ENCODE data around the gene ANAPC13.

Gene ANAPC13

GRCh38 chr3:134449951-134450350 lies 35.8 kb downstream of the ANAPC13 start:
- H3K27ac Mint-ChIP-seq = no peak overlapping the region
- ATAC-seq (no peak), DNase-seq (no peak)
- peaks cover 8% of the 10 kb centered on the region for H3K9me3 Mint-ChIP-seq
- H3K27me3 Mint-ChIP-seq = peaks cover 20% of the 10 kb centered on the region
- H3K4me1 Mint-ChIP-seq = no peaks in the 10 kb centered on the region
- no peaks in the 10 kb centered on the region for H3K36me3 Mint-ChIP-seq (ENCODE audit: low read depth)
- H3K4me3 Mint-ChIP-seq = no peak overlapping the region

- Mint-ChIP-seq H3K4me1 (no peaks in the 10 kb centered on the region), H3K27ac (no peak overlapping the region), H3K9me3 (peaks cover 8% of the 10 kb centered on the region), H3K4me3 (no peak overlapping the region), H3K36me3 (ENCODE audit: low read depth) (no peaks in the 10 kb centered on the region), H3K27me3 (peaks cover 22% of the 10 kb centered on the region)
- DNase-seq (no peak), ATAC-seq (no peak)
These were observed 36.5 kb downstream of the ANAPC13 start for GRCh38 chr3:134449277-134449676.

GRCh38 chr3:134448664-134449063 lies 37.1 kb downstream of the ANAPC13 start:
- Mint-ChIP-seq H3K27me3 (peaks cover 21% of the 10 kb centered on the region), H3K9me3 (peaks cover 8% of the 10 kb centered on the region), H3K4me3 (no peak overlapping the region), H3K27ac (no peak overlapping the region), H3K4me1 (no peaks in the 10 kb centered on the region), H3K36me3 (ENCODE audit: low read depth) (no peaks in the 10 kb centered on the region)
- ATAC-seq (no peak), DNase-seq (no peak)

GRCh38 chr3:134447351-134447750 lies 38.4 kb downstream of the ANAPC13 start:
- H3K9me3 Mint-ChIP-seq = peaks cover 8% of the 10 kb centered on the region
- peaks cover 18% of the 10 kb centered on the region for H3K27me3 Mint-ChIP-seq
- DNase-seq (no peak), ATAC-seq (no peak)
- no peaks in the 10 kb centered on the region for H3K36me3 Mint-ChIP-seq (ENCODE audit: low read depth)
- H3K4me1 Mint-ChIP-seq = no peaks in the 10 kb centered on the region
- no peak overlapping the region for H3K4me3 Mint-ChIP-seq
- no peak overlapping the region for H3K27ac Mint-ChIP-seq

- no peaks in the 10 kb centered on the region for H3K36me3 Mint-ChIP-seq (ENCODE audit: low read depth)
- ATAC-seq (no peak), DNase-seq (no peak)
- H3K27me3 Mint-ChIP-seq = peaks cover 18% of the 10 kb centered on the region
- no peak overlapping the region for H3K4me3 Mint-ChIP-seq
- H3K4me1 Mint-ChIP-seq = no peaks in the 10 kb centered on the region
- H3K9me3 Mint-ChIP-seq = peaks cover 8% of the 10 kb centered on the region
- no peak overlapping the region for H3K27ac Mint-ChIP-seq
These were observed 39.0 kb downstream of the ANAPC13 start for GRCh38 chr3:134446800-134447199.

- Mint-ChIP-seq H3K27me3 (peaks cover 20% of the 10 kb centered on the region), H3K4me3 (no peak overlapping the region), H3K9me3 (peaks cover 8% of the 10 kb centered on the region), H3K27ac (no peak overlapping the region), H3K4me1 (no peaks in the 10 kb centered on the region), H3K36me3 (ENCODE audit: low read depth) (no peaks in the 10 kb centered on the region)
- no peak for DNase-seq
- ATAC-seq = no peak
These were observed 40.1 kb downstream of the ANAPC13 start for GRCh38 chr3:134445636-134446035.

- ATAC-seq = no peak
- Mint-ChIP-seq H3K36me3 (ENCODE audit: low read depth) (no peaks in the 10 kb centered on the region), H3K27me3 (peaks cover 21% of the 10 kb centered on the region), H3K4me1 (no peaks in the 10 kb centered on the region), H3K27ac (no peak overlapping the region), H3K4me3 (no peak overlapping the region), H3K9me3 (peaks cover 8% of the 10 kb centered on the region)
- DNase-seq = no peak
These were observed 40.7 kb downstream of the ANAPC13 start for GRCh38 chr3:134445095-134445494.

- Mint-ChIP-seq H3K9me3 (peaks cover 8% of the 10 kb centered on the region), H3K4me3 (no peak overlapping the region), H3K4me1 (no peaks in the 10 kb centered on the region), H3K27me3 (peaks cover 21% of the 10 kb centered on the region), H3K36me3 (ENCODE audit: low read depth) (no peaks in the 10 kb centered on the region), H3K27ac (no peak overlapping the region)
- ATAC-seq (no peak), DNase-seq (no peak)
These were observed 44.0 kb downstream of the ANAPC13 start for GRCh38 chr3:134441821-134442220.

GRCh38 chr3:134441321-134441720 lies 44.5 kb downstream of the ANAPC13 start:
- no peak for ATAC-seq
- Mint-ChIP-seq H3K27ac (no peak overlapping the region), H3K27me3 (peaks cover 18% of the 10 kb centered on the region), H3K4me3 (no peak overlapping the region), H3K9me3 (peaks cover 8% of the 10 kb centered on the region), H3K36me3 (ENCODE audit: low read depth) (no peaks in the 10 kb centered on the region), H3K4me1 (no peaks in the 10 kb centered on the region)
- DNase-seq = no peak

- Mint-ChIP-seq H3K27ac (no peak overlapping the region), H3K4me3 (no peak overlapping the region), H3K27me3 (peaks cover 13% of the 10 kb centered on the region), H3K9me3 (no peaks in the 10 kb centered on the region), H3K36me3 (ENCODE audit: low read depth) (no peaks in the 10 kb centered on the region), H3K4me1 (no peaks in the 10 kb centered on the region)
- ATAC-seq (no peak), DNase-seq (no peak)
These were observed 48.5 kb downstream of the ANAPC13 start for GRCh38 chr3:134437211-134437752.

- H3K36me3 Mint-ChIP-seq (ENCODE audit: low read depth) = no peaks in the 10 kb centered on the region
- ATAC-seq = no peak
- no peak overlapping the region for H3K4me3 Mint-ChIP-seq
- no peak for DNase-seq
- H3K4me1 Mint-ChIP-seq = no peaks in the 10 kb centered on the region
- H3K27me3 Mint-ChIP-seq = peaks cover 5% of the 10 kb centered on the region
- H3K9me3 Mint-ChIP-seq = no peaks in the 10 kb centered on the region
- no peak overlapping the region for H3K27ac Mint-ChIP-seq
These were observed 53.5 kb downstream of the ANAPC13 start for GRCh38 chr3:134432236-134432635.

- Mint-ChIP-seq H3K4me3 (no peak overlapping the region), H3K4me1 (no peaks in the 10 kb centered on the region), H3K27me3 (peaks cover 5% of the 10 kb centered on the region), H3K27ac (no peak overlapping the region), H3K36me3 (ENCODE audit: low read depth) (no peaks in the 10 kb centered on the region), H3K9me3 (no peaks in the 10 kb centered on the region)
- DNase-seq (no peak), ATAC-seq (no peak)
These were observed 54.8 kb downstream of the ANAPC13 start for GRCh38 chr3:134430950-134431445.

- H3K4me3 Mint-ChIP-seq = no peak overlapping the region
- H3K4me1 Mint-ChIP-seq = no peaks in the 10 kb centered on the region
- no peaks in the 10 kb centered on the region for H3K9me3 Mint-ChIP-seq
- H3K27me3 Mint-ChIP-seq = peaks cover 5% of the 10 kb centered on the region
- DNase-seq = no peak
- no peaks in the 10 kb centered on the region for H3K36me3 Mint-ChIP-seq (ENCODE audit: low read depth)
- no peak for ATAC-seq
- H3K27ac Mint-ChIP-seq = no peak overlapping the region
These were observed 55.6 kb downstream of the ANAPC13 start for GRCh38 chr3:134430174-134430573.

- peaks cover 5% of the 10 kb centered on the region for H3K27me3 Mint-ChIP-seq
- H3K36me3 Mint-ChIP-seq (ENCODE audit: low read depth) = no peaks in the 10 kb centered on the region
- ATAC-seq (no peak), DNase-seq (no peak)
- H3K27ac Mint-ChIP-seq = no peak overlapping the region
- H3K9me3 Mint-ChIP-seq = no peaks in the 10 kb centered on the region
- H3K4me3 Mint-ChIP-seq = no peak overlapping the region
- no peaks in the 10 kb centered on the region for H3K4me1 Mint-ChIP-seq
These were observed 57.4 kb downstream of the ANAPC13 start for GRCh38 chr3:134428401-134428800.

Measured in activated naive CD8-positive, alpha-beta T cell treated with anti-CD3 and anti-CD28 coated beads, Interleukin-2, amount 50 U/mL, for 24 hours (primary cell).